ENCODE results near the gene UHRF2.

GRCh38 chr9:6431038-6431437 is 18.0 kb downstream of the UHRF2 start:
- TF ChIP-seq EZH2 (IDR thresholded peaks at IDR 0.05) (no peak), POLR2AphosphoS5 (IDR thresholded peaks at IDR 0.05; ENCODE audit: low read depth, low read length) (no peak), CTCF (IDR thresholded peaks at IDR 0.05 in 2 of 3, conservative IDR thresholded peaks at IDR 0.05 in 1 of 3; ENCODE audit: borderline replicate concordance in 1 of 3, insufficient read depth in 1 of 3, low read depth in 2 of 3, low read length in 2 of 3) (no peak), EZH2phosphoT487 (IDR thresholded peaks at IDR 0.05; ENCODE audit: borderline replicate concordance) (no peak), POLR2A (IDR thresholded peaks at IDR 0.05; ENCODE audit: borderline replicate concordance, extremely low read depth, insufficient read depth, insufficient read length) (no peak), EGR1 (IDR thresholded peaks at IDR 0.05; ENCODE audit: low read depth) (no peak), MAX (IDR thresholded peaks at IDR 0.05) (no peak), REST (IDR thresholded peaks at IDR 0.05; ENCODE audit: low read depth) (no peak), ZNF274 (IDR thresholded peaks at IDR 0.05; ENCODE audit: low read depth, low read length) (no peak)
